ENCODE data around the gene UGT3A2.

GRCh38 chr5:36017622-36018021 is 49.1 kb downstream of the UGT3A2 start:
- TF ChIP-seq, protein P1, sequence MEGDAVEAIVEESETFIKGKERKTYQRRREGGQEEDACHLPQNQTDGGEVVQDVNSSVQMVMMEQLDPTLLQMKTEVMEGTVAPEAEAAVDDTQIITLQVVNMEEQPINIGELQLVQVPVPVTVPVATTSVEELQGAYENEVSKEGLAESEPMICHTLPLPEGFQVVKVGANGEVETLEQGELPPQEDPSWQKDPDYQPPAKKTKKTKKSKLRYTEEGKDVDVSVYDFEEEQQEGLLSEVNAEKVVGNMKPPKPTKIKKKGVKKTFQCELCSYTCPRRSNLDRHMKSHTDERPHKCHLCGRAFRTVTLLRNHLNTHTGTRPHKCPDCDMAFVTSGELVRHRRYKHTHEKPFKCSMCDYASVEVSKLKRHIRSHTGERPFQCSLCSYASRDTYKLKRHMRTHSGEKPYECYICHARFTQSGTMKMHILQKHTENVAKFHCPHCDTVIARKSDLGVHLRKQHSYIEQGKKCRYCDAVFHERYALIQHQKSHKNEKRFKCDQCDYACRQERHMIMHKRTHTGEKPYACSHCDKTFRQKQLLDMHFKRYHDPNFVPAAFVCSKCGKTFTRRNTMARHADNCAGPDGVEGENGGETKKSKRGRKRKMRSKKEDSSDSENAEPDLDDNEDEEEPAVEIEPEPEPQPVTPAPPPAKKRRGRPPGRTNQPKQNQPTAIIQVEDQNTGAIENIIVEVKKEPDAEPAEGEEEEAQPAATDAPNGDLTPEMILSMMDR (IDR thresholded peaks at IDR 0.05): no peak
- TF ChIP-seq EZH2 (IDR thresholded peaks at IDR 0.05) (no peak), EZH2phosphoT487 (IDR thresholded peaks at IDR 0.05) (no peak)

All from neural progenitor cell (in vitro differentiated cells).